ENCODE results near the gene LRRC8B. TPM values are rescaled to one million over a fixed set of nuclear protein-coding genes. Genes with fewer than 3 reads are reported as not detected.

LRRC8B gene
- total and polyA plus RNA-seq, 9 of the 15 experiments (the other 6 are each of a cell fraction or from before 2014, with no cell fraction given): 4.3 to 43.7 (median 14.4) TPM

GRCh38 chr1:89604414-89604735 lies 79.7 kb downstream of the LRRC8B start (continued):
- TF ChIP-seq DACH1 (IDR thresholded peaks at IDR 0.05; ENCODE audit: partially characterized antibody): no peak

GRCh38 chr1:89605692-89606091 lies 81.1 kb downstream of the LRRC8B start:
- H3K4me3 ChIP-seq: no peak overlapping the region
- DNase-seq (ENCODE audit: extremely low read depth in 1 of 4, low spot score in 3 of 4) (no peak), ATAC-seq (no peak), FAIRE-seq (no peak)
- no peak for TF ChIP-seq SMAD4 (CRISPR knock-in tag; conservative IDR thresholded peaks at IDR 0.05)
- peak; percentile 67 for TF ChIP-seq FOSL1 (tag; conservative IDR thresholded peaks at IDR 0.05)
- TF ChIP-seq ETS2 (tag; IDR thresholded peaks at IDR 0.05; ENCODE audit: borderline replicate concordance, poor library complexity, severe bottlenecking): no peak
- peak; percentile 76 for TF ChIP-seq NFIC (IDR thresholded peaks at IDR 0.05)
- TF ChIP-seq LCOR (CRISPR knock-in tag; IDR thresholded peaks at IDR 0.05): 0 out of 2 replicates have a peak, but pooled peaks have one; percentile 28
- H3K4me1 ChIP-seq (replicated peaks in 1 of 2; ENCODE audit: control insufficient read depth in 2 of 2, insufficient read depth in 2 of 2, low read length in 2 of 2): peaks cover 12 to 13% of the 10 kb centered on the region in 2 experiments
- WGBS (ENCODE audit: insufficient coverage, low coverage, missing lambda C conversion rate): 5% methylated on average over 2 of the region's 2 CpGs
- in situ Hi-C loops (cut with MboI) (no loop called here), intact Hi-C loops (cut with micrococcal nuclease) (no loop called here)
- H3K9me1 ChIP-seq (ENCODE audit: control insufficient read depth, insufficient read depth, low read length): no peaks in the 10 kb centered on the region
- BruUV-seq (replicated peaks): no TSS peak
- no peak overlapping the region for H3K4me2 ChIP-seq (ENCODE audit: insufficient read depth, low read length)
- H3K9me3 ChIP-seq (replicated peaks; ENCODE audit: control insufficient read depth, insufficient read depth, low read depth, low read length): no peaks in the 10 kb centered on the region
- CTCF ChIA-PET (ENCODE audit: low intra/inter-chr PET ratio): no interaction called here
- no peaks in the 10 kb centered on the region for H3K36me3 ChIP-seq (ENCODE audit: control insufficient read depth, insufficient read depth, low read length)
- no peak overlapping the region for H3K9ac ChIP-seq (ENCODE audit: insufficient read depth in 1 of 2, low read depth in 2 of 2, low read length in 2 of 2)
- H2AFZ ChIP-seq (ENCODE audit: low read depth, low read length): no peak overlapping the region
- no peaks in the 10 kb centered on the region; the same call in 1 of the 2 replicates for H4K20me1 ChIP-seq (replicated peaks; ENCODE audit: control insufficient read depth, insufficient read depth, low read length)
- no peaks in the 10 kb centered on the region for H3K79me2 ChIP-seq (ENCODE audit: control insufficient read depth, insufficient read depth, low read length)
- POLR2A ChIA-PET: no interaction called here
- no peak overlapping the region for H3K27ac ChIP-seq (ENCODE audit: extremely low read depth, low read depth, low read length)
- no peaks in the 10 kb centered on the region for H3K27me3 ChIP-seq (ENCODE audit: control insufficient read depth in 2 of 2, insufficient read depth in 2 of 2, low read length in 2 of 2)
